HL-60 (cell line): ENCODE measurements around the gene ADIRF.

Experiments used
- GABPA ChIP-seq: IDR thresholded peaks from 2 replicates; pipeline ENCODE4 v1.6.1; 2012; ENCODE audit warnings: low read depth
- POLR2AphosphoS5 ChIP-seq: IDR thresholded peaks from 2 replicates; pipeline ENCODE4 v1.6.1; 2012; ENCODE audit warnings: low read depth
- SPI1 ChIP-seq: IDR thresholded peaks from 2 replicates; pipeline ENCODE4 v1.6.1; 2012; ENCODE audit warnings: low read depth, mild to moderate bottlenecking, borderline replicate concordance
- TF ChIP-seq, protein P1 (sequence below): IDR thresholded peaks from one replicate; pipeline ENCODE4 v1.5.1; 2011; ENCODE audit warnings: low read length, control low read depth, inconsistent platforms; ENCODE audit not compliant: insufficient read depth
- TF ChIP-seq, protein P2 (sequence below): IDR thresholded peaks from 2 replicates; pipeline ENCODE4 v1.6.1; 2012; ENCODE audit warnings: low read depth; ENCODE audit not compliant: insufficient replicate concordance

DNA sequence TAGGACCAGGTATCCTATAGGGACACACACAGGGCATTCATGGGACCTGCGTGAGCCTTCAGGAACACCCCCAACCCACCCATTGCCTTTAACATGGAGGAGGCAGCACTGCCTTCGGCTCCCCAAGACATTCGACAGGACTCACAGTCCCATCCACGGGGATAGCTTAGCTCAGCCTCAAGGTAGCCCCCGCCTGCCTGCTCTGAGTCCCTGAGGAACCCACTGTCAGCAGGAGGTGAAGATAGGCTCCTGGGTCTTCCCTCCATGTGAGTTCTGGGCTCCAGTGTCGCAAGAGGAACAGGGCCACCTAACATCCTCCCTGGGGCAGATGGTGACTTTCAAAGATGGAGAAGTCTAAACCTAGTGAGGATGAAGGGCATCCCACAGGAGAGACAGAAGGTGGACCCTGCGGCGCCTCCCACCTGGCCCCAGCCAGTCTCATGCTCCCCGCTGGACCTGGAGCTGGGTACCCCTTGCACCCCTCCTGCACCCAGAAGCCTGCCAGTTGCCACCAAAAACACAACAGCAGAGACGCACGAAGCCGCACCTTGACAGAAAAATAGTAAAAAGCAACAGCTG is 4.9 kb upstream of the ADIRF start:
- TF ChIP-seq, protein P1, sequence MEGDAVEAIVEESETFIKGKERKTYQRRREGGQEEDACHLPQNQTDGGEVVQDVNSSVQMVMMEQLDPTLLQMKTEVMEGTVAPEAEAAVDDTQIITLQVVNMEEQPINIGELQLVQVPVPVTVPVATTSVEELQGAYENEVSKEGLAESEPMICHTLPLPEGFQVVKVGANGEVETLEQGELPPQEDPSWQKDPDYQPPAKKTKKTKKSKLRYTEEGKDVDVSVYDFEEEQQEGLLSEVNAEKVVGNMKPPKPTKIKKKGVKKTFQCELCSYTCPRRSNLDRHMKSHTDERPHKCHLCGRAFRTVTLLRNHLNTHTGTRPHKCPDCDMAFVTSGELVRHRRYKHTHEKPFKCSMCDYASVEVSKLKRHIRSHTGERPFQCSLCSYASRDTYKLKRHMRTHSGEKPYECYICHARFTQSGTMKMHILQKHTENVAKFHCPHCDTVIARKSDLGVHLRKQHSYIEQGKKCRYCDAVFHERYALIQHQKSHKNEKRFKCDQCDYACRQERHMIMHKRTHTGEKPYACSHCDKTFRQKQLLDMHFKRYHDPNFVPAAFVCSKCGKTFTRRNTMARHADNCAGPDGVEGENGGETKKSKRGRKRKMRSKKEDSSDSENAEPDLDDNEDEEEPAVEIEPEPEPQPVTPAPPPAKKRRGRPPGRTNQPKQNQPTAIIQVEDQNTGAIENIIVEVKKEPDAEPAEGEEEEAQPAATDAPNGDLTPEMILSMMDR: no peak
- no peak for TF ChIP-seq POLR2AphosphoS5
- no peak for TF ChIP-seq GABPA
- TF ChIP-seq, protein P2, sequence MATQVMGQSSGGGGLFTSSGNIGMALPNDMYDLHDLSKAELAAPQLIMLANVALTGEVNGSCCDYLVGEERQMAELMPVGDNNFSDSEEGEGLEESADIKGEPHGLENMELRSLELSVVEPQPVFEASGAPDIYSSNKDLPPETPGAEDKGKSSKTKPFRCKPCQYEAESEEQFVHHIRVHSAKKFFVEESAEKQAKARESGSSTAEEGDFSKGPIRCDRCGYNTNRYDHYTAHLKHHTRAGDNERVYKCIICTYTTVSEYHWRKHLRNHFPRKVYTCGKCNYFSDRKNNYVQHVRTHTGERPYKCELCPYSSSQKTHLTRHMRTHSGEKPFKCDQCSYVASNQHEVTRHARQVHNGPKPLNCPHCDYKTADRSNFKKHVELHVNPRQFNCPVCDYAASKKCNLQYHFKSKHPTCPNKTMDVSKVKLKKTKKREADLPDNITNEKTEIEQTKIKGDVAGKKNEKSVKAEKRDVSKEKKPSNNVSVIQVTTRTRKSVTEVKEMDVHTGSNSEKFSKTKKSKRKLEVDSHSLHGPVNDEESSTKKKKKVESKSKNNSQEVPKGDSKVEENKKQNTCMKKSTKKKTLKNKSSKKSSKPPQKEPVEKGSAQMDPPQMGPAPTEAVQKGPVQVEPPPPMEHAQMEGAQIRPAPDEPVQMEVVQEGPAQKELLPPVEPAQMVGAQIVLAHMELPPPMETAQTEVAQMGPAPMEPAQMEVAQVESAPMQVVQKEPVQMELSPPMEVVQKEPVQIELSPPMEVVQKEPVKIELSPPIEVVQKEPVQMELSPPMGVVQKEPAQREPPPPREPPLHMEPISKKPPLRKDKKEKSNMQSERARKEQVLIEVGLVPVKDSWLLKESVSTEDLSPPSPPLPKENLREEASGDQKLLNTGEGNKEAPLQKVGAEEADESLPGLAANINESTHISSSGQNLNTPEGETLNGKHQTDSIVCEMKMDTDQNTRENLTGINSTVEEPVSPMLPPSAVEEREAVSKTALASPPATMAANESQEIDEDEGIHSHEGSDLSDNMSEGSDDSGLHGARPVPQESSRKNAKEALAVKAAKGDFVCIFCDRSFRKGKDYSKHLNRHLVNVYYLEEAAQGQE: no peak
- TF ChIP-seq SPI1: no peak
